NCI-H2081 (cell line): ENCODE data around the gene PDE7B.

ENCODE experiments used
- DNase-seq, 2 experiments: peaks; one replicate each; lab custom pipeline; 2025; lab: John Stamatoyannopoulos, UW

The PDE7B gene

GRCh38 chr6:136150961-136151360, 299.5 kb downstream of the PDE7B start:
- DNase-seq, result no peak

DNA sequence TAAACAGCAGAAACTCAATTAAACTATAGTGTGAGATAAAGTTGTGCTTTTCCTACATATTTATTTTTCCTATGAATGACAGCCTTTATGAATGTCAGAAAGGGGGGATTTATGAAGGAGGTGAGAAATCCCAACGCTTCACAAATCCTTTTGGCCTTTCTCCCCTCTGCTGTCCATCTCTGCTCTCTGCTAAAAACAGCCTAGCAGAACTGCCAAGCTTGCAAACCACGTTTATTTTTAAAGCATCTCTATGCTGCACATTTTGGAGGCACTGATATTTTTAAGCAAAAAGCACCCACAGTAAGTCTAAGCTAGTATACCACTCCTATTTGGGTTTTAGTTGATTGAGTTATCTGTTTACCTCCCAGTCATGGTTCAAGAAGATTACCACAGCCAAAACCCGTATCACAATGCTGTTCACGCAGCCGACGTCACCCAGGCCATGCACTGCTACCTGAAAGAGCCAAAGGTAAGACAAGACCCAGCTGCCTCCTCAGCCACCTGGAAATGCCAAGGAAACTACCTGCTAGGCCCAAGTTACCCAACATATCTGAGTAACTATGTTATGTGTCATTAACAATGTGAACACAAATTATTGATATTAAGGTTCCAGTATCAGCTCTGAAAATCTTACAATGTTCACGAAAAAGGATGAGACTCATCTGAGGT, 302.3 kb downstream of the PDE7B start:
- no peak for DNase-seq

GRCh38 chr6:136155191-136155590, 303.7 kb downstream of the PDE7B start:
- DNase-seq, result no peak

GRCh38 chr6:136157743-136158142, 306.2 kb downstream of the PDE7B start:
- DNase-seq, result no peak

DNA sequence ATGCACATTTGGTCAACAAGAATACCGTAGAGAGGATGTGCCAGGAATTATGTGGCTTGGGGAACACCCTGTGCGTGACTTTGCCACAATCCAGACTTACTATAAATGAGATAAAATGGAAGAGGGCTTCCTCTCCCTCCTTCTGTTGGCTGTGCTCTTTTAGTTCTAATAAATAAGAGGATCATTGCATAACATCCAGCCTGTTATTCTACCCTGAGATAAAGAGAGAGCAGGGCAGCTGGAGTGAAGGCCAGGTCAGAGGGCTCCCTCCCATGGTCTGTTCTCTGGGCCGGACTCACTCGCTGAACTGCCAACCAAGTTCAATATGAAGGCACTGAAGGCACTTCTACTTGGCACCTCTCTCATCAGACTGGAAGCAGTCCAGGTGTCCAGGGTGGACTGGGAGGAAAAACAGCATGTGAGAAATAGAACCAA, 306.9 kb downstream of the PDE7B start:
- DNase-seq, result no peak

- DNase-seq, result no peak
Observed at GRCh38 chr6:136158971-136159370, 307.5 kb downstream of the PDE7B start.

DNA sequence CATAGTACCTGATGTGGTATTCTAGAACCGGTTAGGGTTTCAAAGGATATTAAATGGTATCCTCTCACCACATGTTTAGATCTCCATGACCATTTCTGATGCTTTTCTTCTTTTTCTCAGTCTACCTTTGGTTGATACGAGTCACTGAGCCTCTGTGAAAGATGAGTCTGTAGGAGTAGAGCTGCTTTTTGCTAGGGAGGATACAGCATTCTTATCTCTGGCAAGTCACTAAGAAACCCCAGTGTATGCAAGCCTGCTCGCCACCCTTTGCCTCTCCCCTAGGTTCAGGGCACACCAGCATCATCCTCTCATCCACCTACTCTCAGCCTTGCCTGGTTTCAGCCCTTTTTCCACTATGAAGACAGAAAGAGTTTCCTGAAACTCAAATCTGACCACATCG, 308.7 kb downstream of the PDE7B start:
- DNase-seq, result no peak

DNA sequence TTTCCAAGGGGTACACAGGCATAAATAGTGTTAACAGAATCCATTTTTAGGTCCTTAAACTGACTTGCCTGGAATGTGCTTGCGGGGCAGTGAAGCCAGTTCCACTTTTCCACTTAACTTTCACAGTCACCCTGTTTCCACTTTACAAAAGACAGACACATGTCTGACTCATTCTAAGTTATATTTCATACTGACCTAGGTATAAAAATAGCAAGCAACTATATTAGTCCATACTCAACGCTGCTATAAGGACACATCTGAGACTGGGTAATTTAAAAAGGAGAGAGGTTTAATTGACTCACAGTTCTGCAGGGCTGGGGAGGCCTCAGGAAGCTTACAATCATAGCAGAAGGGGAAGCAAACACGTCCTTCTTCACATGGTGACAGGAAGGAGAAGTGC, 310.4 kb downstream of the PDE7B start:
- no peak for DNase-seq

GRCh38 chr6:136163260-136163659, 311.8 kb downstream of the PDE7B start:
- no peak for DNase-seq

- no peak for DNase-seq
Observed at GRCh38 chr6:136166815-136167214, 315.3 kb downstream of the PDE7B start.

DNA sequence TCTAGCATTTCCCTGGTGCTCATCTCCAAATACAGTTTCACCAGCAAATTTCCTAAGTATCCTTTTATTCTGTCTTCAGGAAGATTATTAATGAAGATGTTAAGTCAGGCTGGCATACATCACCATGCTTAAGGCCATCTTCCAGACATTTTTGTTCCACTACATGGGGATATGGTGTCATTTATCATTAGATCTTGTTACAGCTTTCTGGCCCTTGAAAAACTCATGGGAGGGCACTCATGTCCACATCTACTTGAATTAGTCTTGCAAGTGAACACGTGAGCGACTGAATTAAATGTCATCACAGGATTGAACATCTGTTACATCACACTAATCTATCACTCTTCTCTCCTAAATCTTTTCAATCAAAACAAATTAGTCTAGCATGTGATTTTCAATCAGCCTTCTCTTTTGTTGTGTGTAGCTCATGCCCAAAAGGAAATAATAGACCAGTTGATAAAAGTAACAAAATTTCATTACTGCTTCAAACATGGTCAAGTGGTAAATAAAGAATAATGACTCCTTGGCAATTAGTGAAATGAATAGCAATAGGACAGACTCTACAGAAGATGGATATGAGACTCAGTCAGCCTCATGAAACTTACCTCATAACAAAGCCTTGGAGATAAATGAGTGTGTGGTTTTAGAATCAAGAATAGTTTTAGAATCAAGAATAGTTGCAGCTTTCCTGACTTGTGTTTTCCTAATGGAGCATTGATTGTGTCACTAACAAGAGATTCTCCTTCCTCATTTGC, 318.1 kb downstream of the PDE7B start:
- DNase-seq, result no peak

- DNase-seq, result no peak
Observed at GRCh38 chr6:136171231-136171630, 319.7 kb downstream of the PDE7B start.

DNA sequence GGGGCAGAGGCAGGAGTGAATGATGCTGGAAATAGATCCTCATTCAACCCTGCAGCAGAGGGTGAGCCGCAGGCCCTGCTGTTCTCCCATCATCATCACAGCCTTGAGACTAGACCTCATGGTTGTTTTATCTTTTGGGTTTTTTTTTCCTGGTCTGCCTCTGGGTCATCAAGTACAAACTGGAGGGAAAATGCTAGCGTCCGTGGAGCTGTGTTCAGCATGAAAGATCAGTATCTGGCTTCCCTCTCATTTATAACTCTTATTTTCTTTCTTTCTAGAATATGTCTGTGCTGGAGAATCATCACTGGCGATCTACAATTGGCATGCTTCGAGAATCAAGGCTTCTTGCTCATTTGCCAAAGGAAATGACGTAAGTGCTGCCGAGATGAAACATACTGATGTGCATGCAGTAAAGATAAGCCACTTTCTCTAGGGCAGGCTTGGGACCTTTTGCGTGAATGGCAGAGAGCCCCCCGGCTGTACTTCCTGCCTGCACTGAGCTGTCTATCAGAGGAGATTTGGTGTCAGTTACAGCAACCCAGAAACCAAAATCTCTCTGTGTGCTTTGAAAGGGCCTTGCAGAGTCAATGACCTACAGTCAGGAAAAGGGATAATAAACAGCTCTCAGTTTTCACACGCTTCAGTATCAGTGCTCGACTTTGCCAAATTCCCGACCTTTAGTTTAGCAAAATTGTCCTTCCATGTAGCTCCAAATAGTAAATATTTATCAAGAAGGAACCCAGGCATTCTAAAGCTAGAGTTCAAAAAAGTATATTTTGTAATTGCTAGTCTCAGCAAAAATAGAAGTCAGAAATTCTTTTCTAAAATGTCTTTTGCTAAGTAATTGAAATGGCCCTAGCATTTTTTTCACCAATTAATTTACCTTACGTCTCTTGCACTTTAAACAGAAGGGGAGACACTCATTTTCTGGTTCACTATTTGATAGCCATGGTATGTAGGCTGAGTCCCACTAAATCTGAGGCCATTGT, 322.3 kb downstream of the PDE7B start:
- no peak for DNase-seq

GRCh38 chr6:136174510-136174909, 323.0 kb downstream of the PDE7B start:
- no peak for DNase-seq

GRCh38 chr6:136175873-136176272, 324.4 kb downstream of the PDE7B start:
- no peak for DNase-seq

- DNase-seq, result no peak
Observed at GRCh38 chr6:136178749-136179148, 327.2 kb downstream of the PDE7B start.

DNA sequence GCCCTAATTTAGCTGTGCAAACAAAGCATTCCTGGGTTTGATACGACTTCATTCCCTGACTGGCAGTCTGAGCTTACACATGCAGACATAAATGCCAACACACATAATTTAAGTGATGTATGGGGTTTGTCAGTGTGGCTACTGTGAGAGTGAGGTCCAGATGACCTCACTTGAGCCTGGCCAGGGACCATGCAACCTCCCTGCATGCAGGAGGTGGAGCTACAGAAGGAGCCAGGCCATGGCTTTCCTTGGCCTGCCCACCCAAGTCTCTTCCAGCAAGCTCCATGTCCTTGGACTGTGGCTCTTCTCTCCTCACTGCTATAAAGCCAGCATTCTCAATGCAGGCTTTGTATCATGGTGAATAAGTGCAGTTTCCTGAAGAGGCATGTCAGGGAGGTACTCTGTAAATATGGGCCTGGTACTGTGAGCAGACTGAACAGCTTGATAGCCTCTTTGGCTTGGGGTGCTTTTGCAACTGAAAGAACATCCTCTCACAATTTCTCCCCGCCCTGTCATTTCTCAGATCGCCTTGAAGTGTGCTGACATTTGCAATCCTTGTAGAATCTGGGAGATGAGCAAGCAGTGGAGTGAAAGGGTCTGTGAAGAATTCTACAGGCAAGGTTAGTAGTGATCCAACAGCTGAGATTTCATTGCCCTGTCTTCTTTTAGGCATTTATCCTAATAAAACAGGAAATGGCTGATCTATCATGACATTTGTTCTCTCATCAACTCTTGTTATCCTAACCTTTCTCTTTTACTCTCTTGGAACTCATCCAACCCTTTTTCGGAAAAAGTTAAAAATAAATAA, 329.4 kb downstream of the PDE7B start:
- no peak for DNase-seq

- no peak for DNase-seq
Observed at GRCh38 chr6:136181512-136181833, 330.0 kb downstream of the PDE7B start.

- no peak for DNase-seq
Observed at GRCh38 chr6:136181861-136182260, 330.4 kb downstream of the PDE7B start.

DNA sequence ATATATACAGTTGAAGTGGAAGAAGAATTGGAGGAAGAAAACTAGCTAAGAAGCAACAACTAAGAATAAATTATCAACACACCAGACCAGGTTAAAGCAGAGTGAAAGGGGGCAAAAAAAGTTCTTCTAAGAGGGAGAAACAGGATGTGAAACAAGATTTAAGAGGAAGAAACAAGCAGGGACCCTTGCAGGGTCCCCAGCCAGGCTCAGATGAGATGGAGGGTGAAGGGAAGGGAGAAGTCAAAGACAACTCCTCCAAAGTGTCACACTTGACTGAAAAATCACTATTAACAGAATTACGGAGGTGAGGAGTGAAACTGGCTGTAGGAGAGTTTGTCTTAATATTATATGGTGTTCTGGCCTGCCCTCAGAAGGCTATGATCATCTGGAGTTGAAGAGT, 333.2 kb downstream of the PDE7B start:
- no peak for DNase-seq

GRCh38 chr6:136186363-136186762, 334.9 kb downstream of the PDE7B start:
- no peak for DNase-seq

DNA sequence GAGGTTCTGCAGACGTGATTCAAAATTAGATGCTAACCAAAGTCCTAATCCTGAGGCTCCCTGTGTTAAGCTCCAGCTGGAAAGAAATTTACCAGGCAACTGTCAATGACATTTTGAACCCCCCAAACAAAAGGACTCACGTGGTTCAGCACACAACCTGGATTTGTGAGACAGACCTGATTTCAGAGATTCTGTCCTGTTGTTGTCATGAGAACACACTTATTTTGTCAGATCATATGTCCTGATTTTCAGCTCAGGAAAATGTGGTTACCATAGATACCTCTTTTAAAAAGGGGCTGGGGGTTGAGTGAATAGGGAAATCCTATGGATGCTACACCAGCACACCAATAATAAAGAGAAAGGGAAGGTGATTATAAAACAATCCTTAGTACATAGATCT, 337.0 kb downstream of the PDE7B start:
- DNase-seq, result no peak
